ENCODE measurements around the gene SCN10A. TPM values are rescaled to one million over a fixed set of nuclear protein-coding genes. Genes with fewer than 3 reads are reported as not detected.

Gene SCN10A
- total and polyA plus RNA-seq, 2 of the 13 experiments (the other 11 are each of a cell fraction or from before 2014, with no cell fraction given) = not detected

GRCh38 chr3:38800511-38800910, 15.5 kb downstream of the SCN10A start:
- POLR2A ChIA-PET = no interaction called here
- ATAC-seq (no peak), DNase-seq (ENCODE audit: low spot score) (no peak), FAIRE-seq (no peak)
- Histone ChIP-seq H3K4me3 (replicated peaks in 1 of 3; ENCODE audit: insufficient read depth in 1 of 3, low read depth in 2 of 3, low read length in 3 of 3) (no peak overlapping the region), H3K4me1 (ENCODE audit: insufficient read depth, low read length) (no peaks in the 10 kb centered on the region), H3K9me3 (ENCODE audit: low read length) (no peaks in the 10 kb centered on the region), H3K27ac (ENCODE audit: extremely low read length, insufficient read depth, low read length) (no peak overlapping the region), H3K79me2 (ENCODE audit: insufficient read depth, low read length) (no peaks in the 10 kb centered on the region), H3K27me3 (ENCODE audit: control insufficient read depth in 1 of 2, insufficient read depth in 2 of 2, low read length in 2 of 2) (no peaks in the 10 kb centered on the region), H3K4me2 (ENCODE audit: low read depth, low read length) (no peak overlapping the region), H3K36me3 (replicated peaks in 1 of 2; ENCODE audit: control insufficient read depth in 1 of 2, insufficient read depth in 2 of 2, low read length in 2 of 2) (no peaks in the 10 kb centered on the region), H4K20me1 (ENCODE audit: insufficient read depth, low read length) (no peaks in the 10 kb centered on the region), H3K9ac (ENCODE audit: insufficient read depth, low read depth, low read length) (no peak overlapping the region), H2AFZ (ENCODE audit: low read length) (no peak overlapping the region)
- in situ Hi-C loops (cut with HindIII; ENCODE audit: extremely low pct_ligation_motif_present, low pct_unique_long_range_greater_than_20kb) (no loop called here), intact Hi-C loops (cut with micrococcal nuclease; ENCODE audit: unreplicated experiment) (no loop called here)
- CTCF ChIA-PET (ENCODE audit: low intra/inter-chr PET ratio, low total read pairs) = no interaction called here
- TF ChIP-seq MAFK (conservative IDR thresholded peaks at IDR 0.05 in 1 of 2, IDR thresholded peaks at IDR 0.05 in 1 of 2; ENCODE audit: low read length in 2 of 2) (peak in 1 of 2 experiments; percentile 35; a peak in 1 of 4 replicates), MAFF (IDR thresholded peaks at IDR 0.05; ENCODE audit: low read depth, low read length) (0 out of 2 replicates have a peak, but pooled peaks have one; percentile 14), RFXAP (CRISPR knock-in tag; IDR thresholded peaks at IDR 0.05; ENCODE audit: borderline replicate concordance) (no peak), ARNTL (CRISPR knock-in tag; IDR thresholded peaks at IDR 0.05) (no peak)
- 0% methylated on average over 1 of the region's 1 CpG for WGBS (ENCODE audit: low lambda C conversion rate)
- no TSS peak for BruUV-seq (replicated peaks)

GRCh38 chr3:38793721-38794120, 22.3 kb downstream of the SCN10A start:
- no TSS peak for BruUV-seq (replicated peaks)
- Histone ChIP-seq H3K4me2 (ENCODE audit: low read depth, low read length) (no peak overlapping the region), H3K27ac (ENCODE audit: extremely low read length, insufficient read depth, low read length) (no peak overlapping the region), H3K9ac (ENCODE audit: insufficient read depth, low read depth, low read length) (no peak overlapping the region), H3K9me3 (ENCODE audit: low read length) (no peaks in the 10 kb centered on the region), H3K27me3 (ENCODE audit: control insufficient read depth in 1 of 2, insufficient read depth in 2 of 2, low read length in 2 of 2) (no peaks in the 10 kb centered on the region), H3K4me3 (replicated peaks in 1 of 3; ENCODE audit: insufficient read depth in 1 of 3, low read depth in 2 of 3, low read length in 3 of 3) (no peak overlapping the region), H3K4me1 (ENCODE audit: insufficient read depth, low read length) (no peaks in the 10 kb centered on the region), H3K79me2 (ENCODE audit: insufficient read depth, low read length) (no peaks in the 10 kb centered on the region), H2AFZ (ENCODE audit: low read length) (no peak overlapping the region), H3K36me3 (replicated peaks in 1 of 2; ENCODE audit: control insufficient read depth in 1 of 2, insufficient read depth in 2 of 2, low read length in 2 of 2) (no peaks in the 10 kb centered on the region), H4K20me1 (ENCODE audit: insufficient read depth, low read length) (no peaks in the 10 kb centered on the region)
- intact Hi-C loops (cut with micrococcal nuclease; ENCODE audit: unreplicated experiment) = no loop called here
- no peak for FAIRE-seq
- WGBS (ENCODE audit: low lambda C conversion rate) = 15% methylated on average over 8 of the region's 8 CpGs
- ChIA-PET CTCF (ENCODE audit: low intra/inter-chr PET ratio, low total read pairs) (no interaction called here), POLR2A (no interaction called here)
- no peak for DNase-seq (ENCODE audit: low spot score)
- no peak for ATAC-seq
- in situ Hi-C loops (cut with HindIII; ENCODE audit: extremely low pct_ligation_motif_present, low pct_unique_long_range_greater_than_20kb) = no loop called here
- no peak for TF ChIP-seq ZBTB43 (CRISPR knock-in tag; conservative IDR thresholded peaks at IDR 0.05)
- no peak for TF ChIP-seq ZNF407 (CRISPR knock-in tag; IDR thresholded peaks at IDR 0.05; ENCODE audit: not compliant biosample characterization)
- no peak for TF ChIP-seq ZNF33B (CRISPR knock-in tag; IDR thresholded peaks at IDR 0.05)
- no peak for TF ChIP-seq GTF3A (CRISPR knock-in tag; conservative IDR thresholded peaks at IDR 0.05)
- no peak for TF ChIP-seq ZNF576 (CRISPR knock-in tag; IDR thresholded peaks at IDR 0.05)

Measured in HepG2 (cell line).